Measurements from ENCODE around the gene DNAJB6.

DNA sequence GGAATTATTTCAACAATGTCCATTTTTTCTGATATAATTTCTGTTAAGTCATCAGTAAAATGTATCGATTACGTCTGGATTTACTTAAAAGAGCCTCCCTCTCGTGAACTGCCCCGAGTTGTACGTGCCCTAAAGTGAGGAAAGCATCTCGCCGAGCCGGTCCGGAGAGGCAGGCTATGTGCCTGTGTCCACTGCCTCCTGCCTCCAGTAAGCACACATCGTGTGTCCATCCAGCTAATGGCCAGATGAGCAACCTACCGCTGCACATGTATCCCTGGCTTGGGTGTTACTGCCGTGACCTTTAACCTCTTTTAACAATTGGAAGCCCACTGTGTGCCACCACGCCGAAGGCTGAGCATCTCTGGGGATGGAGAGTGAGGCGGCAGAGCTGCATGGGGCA is 23.2 kb upstream of the DNAJB6 start:
- TF ChIP-seq GATA2 (IDR thresholded peaks at IDR 0.05; ENCODE audit: low read depth, low read length), result no peak
- no peak for TF ChIP-seq GATA3 (IDR thresholded peaks at IDR 0.05; ENCODE audit: low read depth, low read length)
